ENCODE data around the gene CLEC4E. TPM values are rescaled to one million over a fixed set of nuclear protein-coding genes. Genes with fewer than 3 reads are reported as not detected.
A peak's percentile ranks its signal among the peaks of the same experiment; 100 is the strongest.
"Not testable (repeated sequence)": the region's sequence is repeated elsewhere in the genome, so short reads cannot be mapped to it uniquely, and the experiment has no call there.

Gene CLEC4E, protein sequence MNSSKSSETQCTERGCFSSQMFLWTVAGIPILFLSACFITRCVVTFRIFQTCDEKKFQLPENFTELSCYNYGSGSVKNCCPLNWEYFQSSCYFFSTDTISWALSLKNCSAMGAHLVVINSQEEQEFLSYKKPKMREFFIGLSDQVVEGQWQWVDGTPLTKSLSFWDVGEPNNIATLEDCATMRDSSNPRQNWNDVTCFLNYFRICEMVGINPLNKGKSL
- total RNA-seq: 1 to 10 TPM in 1 of 2 donors, under 1 TPM in 1; 0.81 to 2.5 TPM
- long read RNA-seq: 0 reads

DNA sequence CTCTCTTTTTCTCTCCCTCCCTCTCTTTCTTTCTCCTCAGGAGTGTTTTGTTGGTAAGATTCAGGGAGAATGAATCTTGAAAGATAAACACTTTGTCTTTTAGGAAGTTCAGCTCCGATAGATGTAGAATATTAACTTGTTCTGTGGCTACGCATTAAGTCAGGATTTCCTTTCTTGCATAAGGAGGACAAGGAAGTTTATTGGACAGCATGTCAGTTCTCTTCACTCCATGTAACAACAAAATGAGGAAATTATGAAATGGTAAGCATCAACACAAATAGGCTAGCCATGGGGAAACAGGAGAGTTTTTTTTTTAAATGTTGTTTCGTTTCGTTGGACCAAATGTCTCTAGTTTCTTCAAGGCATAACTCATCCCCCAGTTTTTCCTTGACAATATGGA is at the start of gene CLEC4E:
Gene CLEC4E, minus strand, starts transcription at position 75 of the 400 bp plus-strand sequence. CDS start 108 bp downstream, outside the sequence.
- intact Hi-C loops (cut with DNase I): loop anchor here (5.0 to 10.0 kb wide), 2 partner anchors 66 to 504 kb away; no protein-coding TSS in a partner anchor
- peak; percentile 53 to 67 for ATAC-seq
- not testable (repeated sequence) for DNase-seq

DNA sequence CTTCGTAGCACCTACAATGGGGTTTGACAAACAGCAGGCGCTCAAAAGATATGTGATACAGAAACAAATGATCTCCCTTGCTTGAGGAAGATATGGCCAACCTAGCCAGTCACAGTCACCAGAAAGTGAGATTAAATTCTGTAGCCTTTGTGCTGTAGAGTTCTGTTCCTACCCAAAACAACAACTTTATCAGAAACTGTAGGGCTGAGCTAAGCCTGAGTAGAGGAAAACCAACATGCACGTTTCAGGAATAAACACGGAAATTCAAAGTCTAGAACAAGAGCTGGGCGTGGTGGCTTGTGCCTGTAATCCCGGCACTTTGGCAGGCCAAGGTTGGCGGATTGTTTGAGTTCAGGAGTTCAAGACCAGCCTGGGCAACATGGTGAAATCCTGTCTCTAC is 49.0 kb upstream of the CLEC4E start:
- DNase-seq: no peak
- intact Hi-C loops (cut with DNase I): no loop called here
- ATAC-seq: no peak

DNA sequence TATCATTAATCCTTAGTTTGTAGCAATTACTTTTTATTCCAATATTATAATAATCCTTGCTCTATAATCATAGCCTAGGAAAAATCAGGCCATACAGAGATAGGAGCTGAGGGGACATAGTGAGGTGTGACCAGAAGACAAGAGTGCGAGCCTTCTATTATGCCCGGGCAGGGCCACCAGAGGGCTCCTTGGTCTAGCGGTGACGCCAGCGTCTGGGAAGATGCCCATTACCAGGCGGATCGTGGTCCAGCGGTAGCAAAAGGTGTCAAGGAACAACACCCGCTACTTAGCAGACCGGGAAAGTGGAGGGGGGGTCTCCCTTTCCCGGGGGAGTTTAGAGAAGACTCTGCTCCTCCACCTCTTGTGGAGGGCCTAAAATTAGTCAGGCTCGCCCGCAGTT is 43.8 kb upstream of the CLEC4E start:
- ATAC-seq; DNase-seq; intact Hi-C loops (cut with DNase I): not testable (repeated sequence)

DNA sequence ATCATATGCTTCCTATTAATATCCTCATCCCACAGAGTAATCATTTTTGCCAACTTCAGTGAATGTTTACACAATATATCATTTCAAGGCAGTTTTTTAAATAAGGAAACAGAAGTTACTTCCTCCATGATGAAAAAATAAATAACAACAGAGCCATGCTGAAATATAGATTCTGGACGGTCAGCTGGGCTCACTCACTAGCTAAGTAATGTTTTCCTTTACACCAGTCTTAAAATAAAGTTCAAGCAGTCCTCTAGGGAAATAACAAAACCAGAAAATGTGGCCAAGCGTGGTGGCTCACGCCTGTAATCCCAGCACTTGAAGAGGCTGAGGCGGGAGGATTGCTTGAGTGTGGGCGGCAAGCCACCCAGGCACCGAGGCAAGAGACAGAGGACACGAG is 43.3 kb upstream of the CLEC4E start:
- intact Hi-C loops (cut with DNase I): no loop called here
- no peak for ATAC-seq
- no peak for DNase-seq

DNA sequence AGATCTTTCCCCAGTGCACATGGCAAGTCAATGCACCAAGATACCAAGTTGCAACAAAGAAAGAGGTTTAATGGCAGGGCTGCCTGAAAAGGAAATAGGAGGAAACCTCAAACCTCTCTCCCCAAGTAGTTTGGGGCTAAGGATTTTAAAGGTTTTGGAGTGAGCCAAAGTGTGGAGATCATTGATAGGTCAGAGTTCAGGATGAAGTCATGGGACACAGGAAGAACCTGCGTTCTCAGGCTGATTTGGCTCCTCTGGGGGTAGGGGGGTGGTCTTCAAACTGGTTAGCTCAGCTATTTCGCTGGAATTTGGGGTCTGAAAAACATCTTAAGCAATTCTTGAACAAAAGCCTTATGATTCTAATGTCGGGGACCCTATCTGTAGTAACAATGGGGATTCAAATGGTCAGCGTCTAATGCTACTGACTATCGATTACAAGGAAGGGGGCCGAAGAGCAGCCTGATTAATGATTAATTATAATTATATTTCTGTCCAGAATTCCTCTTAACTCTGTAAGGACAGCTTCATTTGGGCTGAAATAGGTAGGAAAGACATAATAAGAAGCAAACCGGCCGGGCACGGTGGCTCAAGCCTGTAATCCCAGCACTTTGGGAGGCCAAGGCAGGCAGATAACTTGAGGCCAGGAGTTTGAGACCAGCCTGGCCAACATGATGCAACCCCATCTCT is 40.5 kb upstream of the CLEC4E start:
- intact Hi-C loops (cut with DNase I): no loop called here
- DNase-seq (no peak), ATAC-seq (no peak)

DNA sequence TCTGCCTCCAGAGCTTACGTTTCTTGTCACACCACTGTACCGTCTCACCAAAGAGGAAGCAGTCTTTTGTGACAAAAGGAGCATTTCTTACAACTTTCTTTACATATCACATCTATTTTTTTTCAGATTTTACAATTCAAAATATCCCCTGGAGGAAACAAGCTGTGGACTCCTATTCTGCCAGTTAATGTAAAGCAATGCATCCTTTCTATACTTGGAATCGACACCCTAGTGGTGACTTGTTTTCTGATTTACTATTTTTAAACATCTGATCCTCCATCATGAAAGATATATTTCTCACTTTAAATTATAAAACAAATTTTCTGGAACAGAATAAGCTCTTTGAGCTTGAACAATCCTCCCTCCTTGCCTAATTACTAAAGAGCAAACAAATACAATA is 37.2 kb upstream of the CLEC4E start:
- no peak for ATAC-seq
- no peak for DNase-seq
- intact Hi-C loops (cut with DNase I): no loop called here

DNA sequence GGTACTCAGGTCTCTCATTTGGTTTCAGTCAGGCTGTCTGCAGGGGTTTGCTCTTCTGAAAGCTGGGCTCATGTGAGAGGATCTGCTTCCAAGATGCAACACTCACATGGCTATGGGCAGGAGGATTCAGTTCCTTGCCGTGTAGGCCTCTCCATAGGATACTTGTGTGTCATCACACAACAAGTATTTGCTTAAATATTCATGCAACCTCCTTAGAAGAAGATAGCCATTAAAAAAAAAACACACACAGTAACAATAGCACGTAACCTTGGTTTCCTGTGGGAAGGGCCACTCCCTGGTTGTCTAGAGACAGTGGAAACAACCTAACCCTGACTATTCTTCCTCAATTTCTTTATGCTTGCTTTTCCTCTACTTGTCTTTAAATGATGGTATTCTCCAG is 31.8 kb upstream of the CLEC4E start:
- no peak for DNase-seq
- intact Hi-C loops (cut with DNase I): no loop called here

DNA sequence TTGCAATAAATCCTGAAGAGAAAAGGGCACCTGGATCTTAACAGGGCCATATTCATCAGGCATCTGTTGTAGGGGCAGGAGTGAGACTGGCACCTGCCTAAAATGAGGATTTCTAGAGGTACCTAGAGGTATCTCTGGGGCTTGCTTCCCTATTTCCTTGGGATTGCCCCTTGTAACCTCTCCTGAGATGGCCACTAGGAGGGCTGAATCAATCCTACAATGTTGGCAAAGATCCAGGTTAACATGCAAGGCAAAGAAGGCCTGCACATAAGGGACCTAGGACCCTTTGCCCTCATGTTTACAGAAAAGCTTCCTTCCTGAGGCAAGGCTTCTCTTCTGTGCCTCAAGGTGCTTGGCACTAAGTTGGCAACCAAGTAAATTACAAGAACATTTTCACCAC is 25.8 kb upstream of the CLEC4E start:
- intact Hi-C loops (cut with DNase I): no loop called here
- no peak for ATAC-seq
- no peak for DNase-seq

More for the DNA sequence above, 31.8 kb upstream of the CLEC4E start:
- peak in 1 of 2 donors; percentile 23 for ATAC-seq

DNA sequence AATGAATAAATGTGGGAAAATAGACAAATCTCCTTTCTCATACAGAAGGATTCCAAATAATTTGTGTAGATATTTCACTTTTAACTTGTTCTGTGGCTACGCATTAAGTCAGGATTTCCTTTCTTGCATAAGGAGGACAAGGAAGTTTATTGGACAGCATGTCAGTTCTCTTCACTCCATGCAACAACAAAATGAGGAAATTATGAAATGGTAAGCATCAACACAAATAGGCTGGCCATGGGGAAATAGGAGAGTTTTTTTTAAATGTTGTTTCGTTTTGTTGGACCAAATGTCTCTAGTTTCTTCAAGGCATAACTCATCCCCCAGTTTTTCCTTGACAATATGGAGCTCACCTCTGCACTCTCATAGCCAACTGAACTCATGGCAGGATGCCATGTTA is 25.3 kb upstream of the CLEC4E start:
- DNase-seq; intact Hi-C loops (cut with DNase I): not testable (repeated sequence)
- ATAC-seq: peak in 1 of 2 donors; percentile 38

DNA sequence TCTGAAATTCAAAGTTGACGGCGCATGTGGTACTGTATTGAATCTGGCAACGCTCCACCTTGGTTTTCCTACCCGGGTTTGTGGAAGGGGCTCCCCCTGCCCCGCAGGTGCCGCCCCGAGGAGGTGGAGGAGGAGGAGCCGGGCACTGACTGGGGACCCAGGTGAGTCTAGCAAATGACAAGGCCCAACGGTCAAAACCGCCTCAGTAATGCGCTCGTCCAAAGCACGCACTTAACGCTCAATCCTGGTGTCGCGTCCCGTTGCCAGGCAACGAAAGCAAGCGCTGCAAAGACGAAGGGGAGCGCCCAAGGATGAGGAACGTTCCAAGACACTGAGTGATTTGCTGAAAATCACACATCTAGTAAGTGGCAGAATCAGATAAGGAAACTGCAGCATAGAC is 24.0 kb upstream of the CLEC4E start:
- no peak for ATAC-seq
- intact Hi-C loops (cut with DNase I): no loop called here

DNA sequence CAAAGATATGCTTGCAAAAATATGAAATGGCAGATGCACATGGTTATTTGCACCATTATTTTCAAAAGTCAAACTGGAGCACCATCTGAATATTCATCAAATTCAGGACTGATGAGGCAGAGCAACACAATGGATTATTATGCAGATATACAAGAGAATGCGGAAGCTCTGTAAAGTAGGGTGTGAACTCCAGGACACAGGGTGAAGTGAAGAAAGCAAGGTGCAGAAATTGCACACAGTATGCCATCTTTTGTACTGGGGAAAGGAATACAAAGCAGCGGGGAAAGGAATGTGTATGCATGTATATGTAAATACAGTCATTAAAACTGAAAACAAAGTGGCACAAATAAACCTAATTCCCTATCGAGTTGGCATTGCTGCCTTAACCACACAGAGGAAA is 22.7 kb upstream of the CLEC4E start:
- intact Hi-C loops (cut with DNase I): no loop called here
- no peak for ATAC-seq
- DNase-seq: no peak

More for the DNA sequence above, 24.0 kb upstream of the CLEC4E start:
- DNase-seq: no peak

DNA sequence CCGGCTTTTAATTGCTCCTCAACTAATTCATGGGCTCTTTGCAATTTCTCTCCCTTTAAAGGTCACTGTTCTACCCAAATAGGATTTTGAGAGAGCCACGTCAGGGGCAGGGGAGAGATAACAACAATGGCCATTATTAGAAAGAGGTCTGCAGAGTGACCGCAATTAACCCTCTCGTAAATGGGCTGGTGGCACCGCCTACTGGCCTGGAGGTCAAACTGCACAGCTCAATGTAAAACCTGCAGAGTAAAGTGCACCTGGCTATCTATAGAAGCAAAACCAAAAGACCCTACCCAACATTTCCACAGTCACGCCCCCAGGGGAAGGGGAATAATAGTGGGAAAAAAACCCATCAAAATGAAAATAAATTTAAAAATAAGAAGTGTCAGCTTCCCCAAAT is 21.6 kb upstream of the CLEC4E start:
- no peak for ATAC-seq
- no peak for DNase-seq
- intact Hi-C loops (cut with DNase I): no loop called here

DNA sequence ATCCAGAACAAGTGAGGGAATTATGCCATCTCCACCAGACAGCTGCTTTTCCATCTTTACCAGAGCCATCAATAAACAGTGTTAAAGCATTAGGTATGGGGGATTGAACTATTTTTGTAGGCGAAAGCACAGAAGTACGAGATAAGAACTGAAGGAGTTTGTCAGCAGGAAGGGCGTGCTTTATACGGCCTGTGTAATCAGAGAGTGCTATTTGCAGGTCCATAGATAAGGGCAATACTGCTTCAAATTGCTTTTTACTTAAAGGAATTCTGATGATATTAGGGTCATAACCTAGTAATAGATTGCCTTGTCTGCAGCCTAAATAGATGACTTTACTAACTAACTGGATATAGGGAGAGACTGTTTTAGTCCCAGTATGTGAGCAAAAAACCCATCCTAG is 20.3 kb upstream of the CLEC4E start:
- intact Hi-C loops (cut with DNase I): no loop called here

DNA sequence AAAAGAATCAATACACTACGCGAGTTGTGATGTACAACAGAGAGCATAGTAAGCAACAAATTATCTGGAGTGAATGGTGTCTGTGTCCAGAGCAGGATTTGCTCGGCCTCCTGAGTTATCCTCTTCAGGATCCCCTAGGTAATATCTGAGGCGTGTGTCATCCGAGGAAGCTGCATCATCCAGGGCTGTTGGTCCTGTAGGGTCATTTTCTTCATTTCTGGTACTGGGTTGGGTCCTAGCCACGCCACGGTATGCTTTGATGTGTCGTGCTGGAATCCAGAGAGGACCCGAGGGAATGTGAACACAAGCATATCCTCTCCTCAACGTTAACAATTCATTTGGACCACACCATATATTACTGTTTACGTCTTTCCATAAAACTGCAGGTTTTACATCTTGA is 19.0 kb upstream of the CLEC4E start:
- DNase-seq (no peak), ATAC-seq (no peak)
- intact Hi-C loops (cut with DNase I): no loop called here

More for the DNA sequence above, 20.3 kb upstream of the CLEC4E start:
- DNase-seq (no peak), ATAC-seq (no peak)

DNA sequence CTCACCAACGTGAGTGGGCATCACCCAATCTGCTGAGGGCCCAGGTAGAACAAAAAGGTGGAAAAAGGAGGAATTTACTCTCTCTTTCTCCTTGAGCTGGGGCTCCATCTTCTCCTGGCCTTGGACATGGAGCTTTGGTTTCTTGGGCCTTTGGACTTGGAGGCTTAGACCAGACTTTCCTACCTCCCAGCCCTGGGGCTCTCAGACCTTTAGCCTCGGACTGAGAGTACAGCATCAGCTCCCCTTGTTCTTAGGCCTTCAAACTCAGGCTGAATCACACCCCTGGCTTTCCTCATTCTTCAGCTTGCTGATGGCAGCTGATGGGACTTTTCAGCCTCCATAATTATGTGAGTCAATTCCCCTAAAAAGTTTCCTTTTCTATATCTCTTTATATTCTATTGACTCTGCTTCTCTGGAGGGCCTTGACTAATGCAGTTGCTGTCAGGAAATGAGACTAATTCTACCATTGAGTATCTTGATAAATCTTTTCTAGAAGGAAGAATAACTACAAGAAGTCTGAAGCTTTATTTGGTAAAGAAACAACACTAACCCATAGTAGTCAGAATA is 15.9 kb upstream of the CLEC4E start:
- no peak for ATAC-seq
- intact Hi-C loops (cut with DNase I): no loop called here
- no peak for DNase-seq

DNA sequence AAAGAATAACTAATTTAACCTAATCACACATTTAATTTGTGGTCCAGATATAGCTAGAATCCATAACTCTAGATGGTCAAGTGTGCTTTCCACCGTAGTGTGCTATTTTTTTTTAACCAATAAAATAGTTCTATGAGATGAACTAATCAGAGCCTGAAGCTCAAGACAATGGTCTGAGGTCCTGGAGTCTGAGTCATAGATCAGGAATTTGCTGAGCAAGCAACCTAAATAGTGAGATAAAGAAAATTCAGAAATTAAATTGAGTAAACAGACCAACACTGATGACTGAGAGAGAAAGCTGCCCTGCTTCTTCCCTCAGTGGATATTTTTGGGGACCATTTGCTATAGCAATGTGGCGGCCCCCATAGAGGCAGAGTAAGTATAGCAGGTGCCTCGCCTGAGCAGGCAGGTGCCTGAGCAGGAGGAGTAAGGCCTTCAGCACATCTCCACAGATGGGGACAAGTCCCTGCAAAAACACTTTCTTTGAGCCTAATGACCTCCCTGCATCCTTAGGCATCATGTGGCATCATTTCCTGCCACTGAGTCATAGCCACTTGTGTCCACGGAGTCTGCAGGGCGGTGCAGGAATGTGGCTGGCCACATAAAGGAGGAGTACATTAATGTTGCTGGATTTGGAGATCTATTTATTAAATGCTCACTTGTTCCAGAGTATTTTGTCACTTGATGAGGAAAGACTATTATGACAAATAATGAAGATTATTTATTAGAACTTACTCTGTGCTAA is 13.9 kb upstream of the CLEC4E start:
- DNase-seq: no peak
- intact Hi-C loops (cut with DNase I): no loop called here
- no peak for ATAC-seq

DNA sequence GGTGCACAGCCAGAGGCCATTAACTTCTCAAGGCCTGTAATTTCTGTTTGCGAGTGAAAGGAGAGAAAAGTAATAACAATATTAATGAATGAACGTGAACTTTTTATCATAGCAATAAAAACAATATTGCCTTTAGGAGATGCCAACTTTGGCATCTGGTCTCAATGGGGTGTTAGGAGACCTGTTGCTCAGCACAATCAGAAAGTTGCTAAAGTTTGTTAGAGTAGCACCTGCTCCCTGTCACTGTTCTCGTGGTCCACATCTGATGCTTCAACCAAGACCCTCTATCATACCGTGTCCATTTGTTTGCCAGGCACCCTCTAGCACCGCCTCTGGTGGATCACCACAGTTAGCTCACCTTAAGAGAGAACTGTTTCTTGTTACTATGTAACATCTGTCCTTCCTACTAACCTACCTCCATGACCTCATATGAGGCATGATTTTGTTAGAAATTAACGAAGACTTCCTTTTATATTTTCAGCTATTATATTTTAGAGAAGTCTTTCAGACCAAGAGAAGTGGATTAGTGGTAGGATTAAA is 12.5 kb upstream of the CLEC4E start:
- intact Hi-C loops (cut with DNase I): no loop called here
- DNase-seq (no peak), ATAC-seq (no peak)

DNA sequence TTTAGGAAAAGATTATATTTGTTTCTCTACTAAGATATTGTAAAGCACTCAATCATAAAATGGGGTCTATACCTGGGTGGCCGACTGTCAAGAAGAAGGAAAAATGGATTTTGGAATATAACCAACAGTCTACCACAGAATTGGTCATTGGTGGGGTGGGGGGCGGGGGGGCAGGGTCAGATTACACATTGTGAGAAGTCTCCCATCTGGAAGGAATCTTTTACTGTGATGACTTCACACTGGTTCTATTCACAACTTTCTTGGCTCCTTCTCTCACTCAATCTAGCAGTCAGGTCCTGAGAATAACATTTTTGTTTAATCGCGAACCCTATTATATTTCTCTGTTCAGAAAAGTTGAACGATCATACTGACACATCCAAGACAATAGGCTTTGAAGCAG is 8.7 kb upstream of the CLEC4E start:
- no peak for ATAC-seq
- intact Hi-C loops (cut with DNase I): loop anchor here in 1 of 2 donors (10.0 kb wide), 1 partner anchor 495 kb away; no protein-coding TSS in a partner anchor
- DNase-seq: no peak

DNA sequence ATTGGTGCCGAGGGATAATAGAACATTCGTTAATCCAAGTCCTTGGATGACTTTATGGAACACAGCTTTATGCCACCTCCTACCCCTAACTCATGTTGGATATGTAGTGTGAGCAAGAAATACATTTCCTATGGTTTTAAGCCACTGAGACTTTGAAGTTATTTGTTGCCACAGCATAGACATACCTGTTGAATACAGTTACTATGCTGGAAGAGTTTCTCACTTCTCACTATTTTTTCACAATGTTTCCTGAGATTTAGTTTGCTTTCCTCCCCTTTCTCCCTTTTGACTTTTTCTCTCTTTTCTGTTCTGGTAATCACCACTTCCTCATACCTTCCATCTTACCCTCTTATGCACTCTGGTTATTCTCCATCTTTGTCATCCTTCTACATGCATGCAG is 7.5 kb upstream of the CLEC4E start:
- no peak for ATAC-seq
- DNase-seq: no peak
- intact Hi-C loops (cut with DNase I): loop anchor here in 1 of 2 donors (10.0 kb wide), 1 partner anchor 497 kb away; no protein-coding TSS in a partner anchor
